Loucy (cell line): Measurements from ENCODE around the gene MRTFA.

ENCODE experiments used
- H2AFZ ChIP-seq: fragments of 200-600 bp; sonication (generic); 2 replicates; pipeline ENCODE4 v1.6.0; 2016; ENCODE audit warnings: antibody characterized with exemption, mild to moderate bottlenecking, low read length, moderate library complexity
- H3F3A ChIP-seq: fragments of 200-600 bp; 2 replicates; pipeline ENCODE4 v1.6.0; 2016; ENCODE audit warnings: antibody characterized with exemption, low read depth, mild to moderate bottlenecking
- H3K27me3 ChIP-seq: fragments of 200-600 bp; sonication (generic); 2 replicates; pipeline ENCODE4 v1.6.1; 2014; ENCODE audit warnings: low read length, mild to moderate bottlenecking; ENCODE audit not compliant: insufficient read depth, poor library complexity, severe bottlenecking
- H3K36me3 ChIP-seq: fragments of 200-600 bp; sonication (generic); 2 replicates; pipeline ENCODE4 v1.6.1; 2016; ENCODE audit warnings: low read length; ENCODE audit not compliant: insufficient read depth
- H3K4me1 ChIP-seq: fragments of 200-600 bp; sonication (generic); 2 replicates; pipeline ENCODE4 v1.5.1; 2014; ENCODE audit warnings: low read length, mild to moderate bottlenecking; ENCODE audit not compliant: insufficient read depth, poor library complexity, severe bottlenecking
- H3K4me2 ChIP-seq: fragments of 200-600 bp; sonication (generic); 2 replicates; pipeline ENCODE4 v1.6.0; 2014; ENCODE audit warnings: antibody characterized with exemption, low read length, low read depth, mild to moderate bottlenecking; ENCODE audit not compliant: poor library complexity, severe bottlenecking
- H3K4me3 ChIP-seq: fragments of 200-600 bp; sonication (generic); 2 replicates; pipeline ENCODE4 v1.5.1; 2014; ENCODE audit warnings: low read length, mild to moderate bottlenecking, mixed read lengths; ENCODE audit not compliant: poor library complexity, severe bottlenecking
- H3K79me2 ChIP-seq: fragments of 200-600 bp; sonication (generic); 2 replicates; pipeline ENCODE4 v1.6.1; 2014; ENCODE audit warnings: low read length; ENCODE audit not compliant: insufficient read depth
- H3K9ac ChIP-seq: fragments of 200-600 bp; sonication (generic); 2 replicates; pipeline ENCODE4 v1.6.0; 2014; ENCODE audit warnings: mild to moderate bottlenecking, low read depth, low read length, moderate library complexity; ENCODE audit not compliant: poor library complexity, severe bottlenecking
- H3K9me2 ChIP-seq: fragments of 200-600 bp; sonication (generic); replicated peaks from 2 replicates; pipeline ENCODE4 v1.6.1; 2016; ENCODE audit warnings: low read depth, low read length, mixed read lengths
- H3K9me3 ChIP-seq: fragments of 200-600 bp; sonication (generic); 2 replicates; pipeline ENCODE4 v1.6.1; 2014; ENCODE audit warnings: mild to moderate bottlenecking, antibody characterized with exemption, low read length, low read depth; ENCODE audit not compliant: insufficient read depth
- H4K20me1 ChIP-seq: fragments of 200-600 bp; sonication (generic); 2 replicates; pipeline ENCODE4 v1.6.0; 2014; ENCODE audit warnings: antibody characterized with exemption, low read length, mild to moderate bottlenecking; ENCODE audit not compliant: insufficient read depth, poor library complexity, severe bottlenecking
- CTCF ChIP-seq: fragments of 200-600 bp; sonication (generic); conservative IDR thresholded peaks from 2 replicates; pipeline ENCODE4 v1.5.1; 2014; ENCODE audit warnings: mild to moderate bottlenecking, antibody characterized with exemption, low read length
- EZH2phosphoT487 ChIP-seq: fragments of 200-600 bp; IDR thresholded peaks from 2 replicates; pipeline ENCODE4 v1.6.1; 2018; ENCODE audit warnings: antibody characterized with exemption, mild to moderate bottlenecking, moderate library complexity, borderline replicate concordance

Gene MRTFA

GRCh38 chr22:40432625-40433024, 203.9 kb downstream of the MRTFA start:
- Histone ChIP-seq H3K4me3 (no peak overlapping the region), H3K27me3 (no peaks in the 10 kb centered on the region), H2AFZ (no peak overlapping the region), H3K4me2 (no peak overlapping the region), H3K9ac (no peak overlapping the region), H3K4me1 (peaks cover 7% of the 10 kb centered on the region), H3K79me2 (peaks cover 17% of the 10 kb centered on the region; the same call in 1 of the 2 replicates), H3F3A (no peaks in the 10 kb centered on the region), H3K9me2 (no peaks in the 10 kb centered on the region), H3K36me3 (peaks cover 75% of the 10 kb centered on the region), H4K20me1 (peaks cover 16% of the 10 kb centered on the region), H3K9me3 (no peaks in the 10 kb centered on the region)
- TF ChIP-seq EZH2phosphoT487 = no peak
- no peak for TF ChIP-seq CTCF

GRCh38 chr22:40432157-40432556, 204.4 kb downstream of the MRTFA start:
- TF ChIP-seq CTCF (no peak), EZH2phosphoT487 (no peak)
- Histone ChIP-seq H3K27me3 (no peaks in the 10 kb centered on the region), H2AFZ (no peak overlapping the region), H3K9me2 (no peaks in the 10 kb centered on the region), H4K20me1 (peaks cover 14% of the 10 kb centered on the region), H3K79me2 (peaks cover 12% of the 10 kb centered on the region; the same call in 1 of the 2 replicates), H3K36me3 (peaks cover 80% of the 10 kb centered on the region), H3K9ac (no peak overlapping the region), H3K4me3 (no peak overlapping the region), H3K9me3 (no peaks in the 10 kb centered on the region), H3F3A (no peaks in the 10 kb centered on the region), H3K4me2 (no peak overlapping the region), H3K4me1 (peaks cover 7% of the 10 kb centered on the region)

GRCh38 chr22:40430991-40431390, 205.5 kb downstream of the MRTFA start:
- Histone ChIP-seq H2AFZ (no peak overlapping the region), H3K36me3 (peaks cover 86% of the 10 kb centered on the region), H3F3A (no peaks in the 10 kb centered on the region), H3K9me2 (no peaks in the 10 kb centered on the region), H3K79me2 (peaks cover 3% of the 10 kb centered on the region; the same call in 1 of the 2 replicates), H3K4me2 (no peak overlapping the region), H3K9ac (no peak overlapping the region), H3K27me3 (no peaks in the 10 kb centered on the region), H3K4me1 (no peaks in the 10 kb centered on the region), H4K20me1 (peaks cover 2% of the 10 kb centered on the region), H3K4me3 (no peak overlapping the region), H3K9me3 (no peaks in the 10 kb centered on the region)
- TF ChIP-seq CTCF = no peak
- TF ChIP-seq EZH2phosphoT487 = no peak
